Jurkat, Clone E6-1 (cell line): ENCODE data around the gene JPT2.
"Not testable (repeated sequence)": the region's sequence is repeated elsewhere in the genome, so short reads cannot be mapped to it uniquely, and the experiment has no call there.

ENCODE experiments used
- DNase-seq: peaks from one replicate; pipeline ENCODE4 v3.0.0-alpha.2; 2011; ENCODE audit warnings: low read depth, low spot score
- H3K4me3 ChIP-seq: 2 replicates; pipeline ENCODE4 v1.5.1; 2011; ENCODE audit warnings: mild to moderate bottlenecking, low read length, control low read depth, moderate library complexity

The JPT2 gene

GRCh38 chr16:1723450-1724147 lies 45.5 kb downstream of the JPT2 start:
- H3K4me3 ChIP-seq = no peak overlapping the region
- no peak for DNase-seq

DNA sequence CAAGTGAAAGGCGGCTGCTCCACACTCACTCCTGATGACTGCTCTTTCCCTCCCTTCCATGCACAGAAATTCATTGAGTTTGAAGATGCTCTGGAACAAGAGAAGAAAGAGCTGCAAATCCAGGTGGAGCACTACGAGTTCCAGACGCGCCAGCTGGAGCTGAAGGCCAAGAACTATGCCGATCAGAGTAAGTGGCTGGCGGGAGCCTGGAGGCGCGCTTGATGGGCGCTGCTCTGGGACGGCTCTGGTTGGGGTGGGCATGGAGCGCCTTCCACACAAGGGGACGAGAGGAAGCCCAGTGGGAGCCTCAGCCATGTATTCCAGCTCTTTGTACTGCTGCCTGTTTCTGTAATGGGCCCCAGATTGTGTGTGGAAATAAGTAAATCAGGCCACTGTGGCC lies 46.4 kb downstream of the JPT2 start:
- no peak for DNase-seq

DNA sequence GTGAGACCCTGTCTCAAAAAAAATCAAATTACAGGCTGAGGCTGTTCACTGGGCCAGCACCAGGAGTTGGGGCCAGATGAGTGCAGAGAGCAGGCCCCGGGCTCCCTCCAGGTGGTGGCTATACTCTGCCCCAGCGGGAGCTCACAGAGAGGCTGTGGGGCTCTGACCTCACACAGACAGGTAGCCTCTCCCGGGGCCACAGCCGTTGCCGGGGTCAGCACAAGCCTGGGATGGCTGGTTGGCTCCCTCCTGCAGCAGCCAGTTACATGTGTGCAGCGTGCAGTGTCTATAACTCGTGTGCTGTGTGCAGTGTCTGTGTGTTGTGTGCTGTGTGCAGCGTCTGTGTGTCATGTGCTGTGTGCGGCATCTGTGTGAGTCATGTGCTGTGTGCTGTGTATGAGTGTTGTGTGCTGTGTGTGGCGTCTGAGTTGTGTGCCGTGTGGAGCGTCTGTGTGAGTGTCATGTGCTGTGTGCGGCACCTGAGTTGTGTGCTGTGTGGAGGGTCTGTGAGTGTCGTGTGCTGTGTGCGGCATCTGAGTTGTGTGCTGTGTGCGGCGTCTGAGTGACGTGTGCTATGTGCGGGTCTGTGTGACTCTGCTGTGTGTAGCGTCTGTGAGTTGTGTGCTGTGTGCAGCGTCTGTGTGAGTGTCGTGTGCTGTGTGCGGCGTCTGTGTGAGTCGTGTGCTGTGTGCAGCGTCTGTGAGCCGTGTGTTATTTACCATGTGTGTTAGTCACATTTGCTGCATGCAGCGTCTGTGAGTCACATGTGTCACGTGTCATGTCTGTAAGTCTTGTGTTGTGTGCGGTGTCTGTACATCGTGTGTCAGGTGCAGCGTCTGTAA lies 48.8 kb downstream of the JPT2 start:
- H3K4me3 ChIP-seq = no peak overlapping the region
- no peak for DNase-seq

More for the DNA sequence above, 46.4 kb downstream of the JPT2 start:
- H3K4me3 ChIP-seq = no peak overlapping the region

GRCh38 chr16:1727651-1728624 lies 49.9 kb downstream of the JPT2 start:
- no peak for DNase-seq
- H3K4me3 ChIP-seq = no peak overlapping the region

DNA sequence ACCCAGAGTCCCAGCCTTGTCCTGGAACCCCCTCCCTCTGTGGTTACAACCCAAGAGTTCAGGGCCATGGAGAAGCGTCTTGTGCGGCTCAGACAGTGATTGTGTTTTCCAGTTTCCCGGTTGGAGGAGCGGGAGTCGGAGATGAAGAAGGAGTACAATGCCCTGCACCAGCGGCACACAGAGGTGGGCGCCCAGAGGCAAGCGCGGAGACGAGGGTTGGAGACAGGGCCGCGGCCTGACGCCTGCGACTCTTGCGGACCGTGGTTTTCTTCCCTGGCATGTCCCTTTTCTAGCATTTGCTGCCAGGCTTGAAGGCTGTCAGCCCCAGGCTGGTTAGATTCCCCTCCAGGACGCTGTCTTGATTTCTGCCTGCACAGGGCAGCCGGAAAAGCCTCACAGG lies 50.9 kb downstream of the JPT2 start:
- H3K4me3 ChIP-seq = no peak overlapping the region
- no peak for DNase-seq

GRCh38 chr16:1729445-1729844 lies 51.4 kb downstream of the JPT2 start:
- no peak overlapping the region for H3K4me3 ChIP-seq
- no peak for DNase-seq

DNA sequence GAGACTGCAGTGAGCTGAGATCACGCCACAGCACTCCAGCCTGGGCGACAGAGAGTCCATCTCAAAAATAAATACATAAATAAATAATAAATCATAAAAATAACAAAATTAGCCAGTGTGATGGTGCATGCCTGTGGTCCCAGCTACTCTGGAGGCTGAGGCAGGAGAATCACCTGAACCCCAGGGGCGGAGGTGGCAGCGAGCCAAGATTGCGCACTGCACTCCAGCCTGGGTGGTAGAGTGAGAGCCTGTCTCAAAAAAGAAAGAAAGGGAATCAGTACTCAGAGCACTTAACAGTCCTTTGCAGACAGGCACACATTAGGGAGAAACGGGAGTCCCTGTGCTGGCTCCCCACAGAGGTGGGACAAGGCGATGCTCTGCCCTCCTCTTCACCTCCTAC lies 53.0 kb downstream of the JPT2 start:
- DNase-seq = no peak
- H3K4me3 ChIP-seq = no peak overlapping the region

GRCh38 chr16:1731603-1732002 lies 53.5 kb downstream of the JPT2 start:
- no peak overlapping the region for H3K4me3 ChIP-seq
- DNase-seq = no peak

- H3K4me3 ChIP-seq = no peak overlapping the region
- DNase-seq = no peak
Observed at GRCh38 chr16:1732071-1732470, 54.0 kb downstream of the JPT2 start.

- not testable (repeated sequence) for DNase-seq
Observed at GRCh38 chr16:1732551-1732987, 54.5 kb downstream of the JPT2 start.

DNA sequence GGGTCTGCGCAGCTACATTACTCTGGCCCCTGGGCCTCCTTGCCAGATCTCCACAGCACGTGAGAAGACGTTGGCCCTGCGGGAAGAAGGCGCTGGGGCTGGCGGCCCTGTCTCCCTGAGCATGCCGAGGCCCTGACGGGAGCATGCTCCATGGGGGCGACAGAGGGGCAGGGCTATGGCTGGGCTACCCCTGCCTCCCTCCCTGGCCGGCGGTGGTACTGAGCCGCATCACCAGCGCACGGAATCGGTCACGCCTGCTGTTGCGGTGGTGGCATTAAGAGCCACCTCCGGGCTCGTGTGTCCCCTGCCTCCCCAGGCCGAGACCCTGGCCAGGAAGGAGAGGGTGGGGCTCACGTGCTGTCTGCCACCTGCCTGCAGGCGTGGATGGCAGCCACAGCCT lies 56.0 kb downstream of the JPT2 start:
- DNase-seq = no peak

More at GRCh38 chr16:1732551-1732987, 54.5 kb downstream of the JPT2 start:
- H3K4me3 ChIP-seq = not testable (repeated sequence)

DNA sequence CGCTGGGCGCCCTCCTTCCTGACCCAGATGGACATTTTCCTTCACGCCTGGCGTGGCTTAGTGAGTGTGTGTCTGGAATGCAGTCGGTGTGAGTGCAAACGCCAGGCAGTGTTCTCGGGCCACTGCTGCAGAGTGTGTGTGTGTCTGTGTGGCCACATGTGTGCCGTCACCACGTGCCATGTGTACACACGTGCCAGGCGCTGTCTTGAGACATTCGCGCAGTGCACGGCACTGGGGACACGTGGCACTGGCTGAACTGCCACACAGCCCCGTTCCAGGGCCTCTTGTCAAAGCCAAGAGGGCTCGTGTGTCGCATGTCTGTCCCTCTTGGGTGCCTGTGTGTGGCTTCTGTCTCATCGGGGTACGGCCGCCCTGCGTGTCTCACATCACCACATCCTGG lies 56.7 kb downstream of the JPT2 start:
- H3K4me3 ChIP-seq = no peak overlapping the region
- DNase-seq = no peak

More for the DNA sequence above, 56.0 kb downstream of the JPT2 start:
- H3K4me3 ChIP-seq = no peak overlapping the region

GRCh38 chr16:1740234-1740633 lies 62.2 kb downstream of the JPT2 start:
- DNase-seq = no peak
- no peak overlapping the region for H3K4me3 ChIP-seq

GRCh38 chr16:1740781-1741490 lies 62.9 kb downstream of the JPT2 start:
- H3K4me3 ChIP-seq = no peak overlapping the region
- no peak for DNase-seq

- no peak overlapping the region for H3K4me3 ChIP-seq
- DNase-seq = no peak
Observed at GRCh38 chr16:1741553-1742165, 63.6 kb downstream of the JPT2 start.

- DNase-seq = no peak
- H3K4me3 ChIP-seq = no peak overlapping the region
Observed at GRCh38 chr16:1743376-1744337, 65.6 kb downstream of the JPT2 start.

DNA sequence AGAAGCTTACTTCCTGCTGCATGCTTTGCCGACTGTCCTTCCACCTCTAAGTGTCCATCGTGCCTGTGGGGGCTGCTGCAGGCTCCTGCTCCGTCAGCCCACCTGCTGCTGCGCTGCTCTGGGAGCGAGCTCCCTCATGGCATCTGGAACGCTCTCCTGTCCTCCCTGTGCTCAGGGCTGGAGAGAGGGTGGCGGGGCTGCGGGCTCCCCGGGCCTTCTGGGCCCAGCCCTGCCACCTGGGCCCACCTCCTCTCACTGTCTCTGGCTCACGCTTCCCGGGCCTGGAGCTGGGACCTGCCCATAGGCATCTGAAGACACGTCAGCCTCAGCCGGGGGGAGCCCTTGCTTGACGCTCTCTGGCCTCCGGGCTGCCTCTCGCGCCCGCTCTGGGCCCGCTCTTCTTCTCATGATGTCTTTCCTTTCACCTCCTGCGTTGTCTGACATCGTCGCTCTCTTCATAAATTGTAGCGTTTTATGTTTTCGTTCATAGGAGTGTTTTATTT lies 66.3 kb downstream of the JPT2 start:
- DNase-seq = no peak
- H3K4me3 ChIP-seq = no peak overlapping the region
